Endothelial cell (in vitro differentiated cells): ENCODE data around the gene KY. TPM values are rescaled to one million over a fixed set of nuclear protein-coding genes. Genes with fewer than 3 reads are reported as not detected.

Experiments
- DNase-seq: peaks from one replicate; pipeline ENCODE4 v3.0.0; 2021; ENCODE audit warnings: low spot score
- H3K27ac Mint-ChIP-seq: one replicate; pipeline ENCODE4 v1.8.0; 2021; ENCODE audit warnings: mixed read lengths, inconsistent platforms; ENCODE audit not compliant: unreplicated experiment
- H3K27me3 Mint-ChIP-seq: one replicate; pipeline ENCODE4 v1.8.0; 2021; ENCODE audit warnings: mild to moderate bottlenecking, moderate library complexity, mixed read lengths, inconsistent platforms; ENCODE audit not compliant: unreplicated experiment
- H3K36me3 Mint-ChIP-seq: one replicate; pipeline ENCODE4 v1.8.0; 2021; ENCODE audit warnings: mild to moderate bottlenecking, low read depth, mixed read lengths, inconsistent platforms; ENCODE audit not compliant: unreplicated experiment
- H3K4me1 Mint-ChIP-seq: one replicate; pipeline ENCODE4 v1.8.0; 2021; ENCODE audit warnings: mild to moderate bottlenecking, mixed read lengths, inconsistent platforms; ENCODE audit not compliant: unreplicated experiment
- H3K4me3 Mint-ChIP-seq: one replicate; pipeline ENCODE4 v1.8.0; 2021; ENCODE audit warnings: mild to moderate bottlenecking, mixed read lengths, inconsistent platforms; ENCODE audit not compliant: unreplicated experiment
- H3K9me3 Mint-ChIP-seq: one replicate; pipeline ENCODE4 v1.8.0; 2021; ENCODE audit warnings: mixed read lengths, inconsistent platforms; ENCODE audit not compliant: unreplicated experiment
- CTCF ChIP-seq: fragments of 200-600 bp; sonication (generic); IDR thresholded peaks from one replicate; pipeline ENCODE4 v1.5.0; 2021; ENCODE audit warnings: antibody characterized with exemption; ENCODE audit not compliant: unreplicated experiment
- total RNA-seq: library from RNA; stranded (reverse); fragmentation: NEBNext Ultra II Directional; extraction: Animal tissue kit (Norgen Biotek cat#: 25700); gene quantifications from one replicate; pipeline ENCODE4 v1.2.1, GENCODE V29; 2021; ENCODE audit not compliant: unreplicated experiment

KY gene
- total RNA-seq, 1 donor from 2014 or later: not detected

GRCh38 chr3:134690226-134690625, 39.4 kb upstream of the KY start:
- Mint-ChIP-seq H3K4me3 (no peak overlapping the region), H3K4me1 (peaks cover 6% of the 10 kb centered on the region), H3K9me3 (no peaks in the 10 kb centered on the region), H3K36me3 (no peaks in the 10 kb centered on the region), H3K27ac (no peak overlapping the region), H3K27me3 (no peaks in the 10 kb centered on the region)
- TF ChIP-seq CTCF: no peak
- no peak for DNase-seq

GRCh38 chr3:134687642-134688041, 36.8 kb upstream of the KY start:
- H3K4me1 Mint-ChIP-seq: peaks cover 22% of the 10 kb centered on the region
- DNase-seq: no peak
- no peak overlapping the region for H3K27ac Mint-ChIP-seq
- no peak for TF ChIP-seq CTCF
- no peaks in the 10 kb centered on the region for H3K36me3 Mint-ChIP-seq
- no peaks in the 10 kb centered on the region for H3K27me3 Mint-ChIP-seq
- H3K9me3 Mint-ChIP-seq: no peaks in the 10 kb centered on the region
- no peak overlapping the region for H3K4me3 Mint-ChIP-seq

GRCh38 chr3:134685929-134686802, 35.3 kb upstream of the KY start:
- DNase-seq: no peak
- no peaks in the 10 kb centered on the region for H3K9me3 Mint-ChIP-seq
- no peak overlapping the region for H3K4me3 Mint-ChIP-seq

GRCh38 chr3:134682196-134682880, 31.5 kb upstream of the KY start:
- Mint-ChIP-seq H3K27ac (no peak overlapping the region), H3K4me1 (peaks cover 19% of the 10 kb centered on the region), H3K27me3 (peaks cover 2% of the 10 kb centered on the region), H3K4me3 (no peak overlapping the region), H3K36me3 (peaks cover under 1% of the 10 kb centered on the region), H3K9me3 (no peaks in the 10 kb centered on the region)
- no peak for DNase-seq
- TF ChIP-seq CTCF: no peak

More at GRCh38 chr3:134685929-134686802, 35.3 kb upstream of the KY start:
- TF ChIP-seq CTCF: no peak
- Mint-ChIP-seq H3K27me3 (no peaks in the 10 kb centered on the region), H3K27ac (no peak overlapping the region), H3K4me1 (peaks cover 22% of the 10 kb centered on the region), H3K36me3 (no peaks in the 10 kb centered on the region)

- Mint-ChIP-seq H3K4me1 (peaks cover 19% of the 10 kb centered on the region), H3K36me3 (peaks cover 3% of the 10 kb centered on the region), H3K27me3 (peaks cover 2% of the 10 kb centered on the region), H3K27ac (no peak overlapping the region), H3K4me3 (no peak overlapping the region), H3K9me3 (no peaks in the 10 kb centered on the region)
- no peak for DNase-seq
- no peak for TF ChIP-seq CTCF
These were observed 30.7 kb upstream of the KY start for GRCh38 chr3:134681522-134681900.
